Measurements from ENCODE around the gene ENPP3.

DNA sequence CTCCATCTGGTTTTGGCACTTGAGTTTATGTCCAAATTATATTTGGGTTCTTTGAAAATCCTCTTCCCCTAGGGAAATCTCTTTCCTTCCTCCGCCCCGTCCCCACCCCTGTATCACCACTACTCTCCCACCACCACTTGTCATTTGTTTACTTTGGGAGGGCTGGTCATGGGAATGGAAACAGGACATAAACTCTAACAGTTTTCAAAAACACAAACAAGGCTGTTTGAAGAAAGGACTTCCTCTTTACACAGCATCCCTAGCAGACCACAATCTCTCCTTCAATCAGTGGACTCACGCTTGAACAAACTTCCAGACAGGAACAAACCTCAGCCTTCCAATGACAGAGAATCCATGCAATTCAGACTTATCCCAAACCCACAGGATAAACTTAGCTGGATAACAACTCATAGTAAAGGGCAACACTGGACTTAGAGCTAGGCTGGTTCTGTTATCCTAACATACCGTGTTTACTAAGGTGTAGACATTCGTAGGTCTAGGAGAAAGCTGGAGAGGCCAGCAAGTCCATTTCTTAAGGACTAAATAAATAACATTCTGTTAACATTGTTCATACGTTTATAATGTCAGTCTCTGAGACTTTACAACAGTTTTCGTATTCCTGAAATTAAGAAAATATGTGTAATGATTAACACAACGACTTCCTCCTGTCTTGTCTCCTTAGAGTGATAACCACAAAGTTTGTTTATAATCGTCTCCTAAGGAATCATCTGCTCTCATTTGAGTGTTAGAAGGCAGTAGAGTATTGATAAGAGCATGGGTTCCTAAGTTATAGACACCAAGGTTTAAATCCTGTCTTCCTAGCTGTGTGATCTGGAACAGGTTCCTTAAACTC lies 117.8 kb downstream of the ENPP3 start:
- TF ChIP-seq, protein P1, sequence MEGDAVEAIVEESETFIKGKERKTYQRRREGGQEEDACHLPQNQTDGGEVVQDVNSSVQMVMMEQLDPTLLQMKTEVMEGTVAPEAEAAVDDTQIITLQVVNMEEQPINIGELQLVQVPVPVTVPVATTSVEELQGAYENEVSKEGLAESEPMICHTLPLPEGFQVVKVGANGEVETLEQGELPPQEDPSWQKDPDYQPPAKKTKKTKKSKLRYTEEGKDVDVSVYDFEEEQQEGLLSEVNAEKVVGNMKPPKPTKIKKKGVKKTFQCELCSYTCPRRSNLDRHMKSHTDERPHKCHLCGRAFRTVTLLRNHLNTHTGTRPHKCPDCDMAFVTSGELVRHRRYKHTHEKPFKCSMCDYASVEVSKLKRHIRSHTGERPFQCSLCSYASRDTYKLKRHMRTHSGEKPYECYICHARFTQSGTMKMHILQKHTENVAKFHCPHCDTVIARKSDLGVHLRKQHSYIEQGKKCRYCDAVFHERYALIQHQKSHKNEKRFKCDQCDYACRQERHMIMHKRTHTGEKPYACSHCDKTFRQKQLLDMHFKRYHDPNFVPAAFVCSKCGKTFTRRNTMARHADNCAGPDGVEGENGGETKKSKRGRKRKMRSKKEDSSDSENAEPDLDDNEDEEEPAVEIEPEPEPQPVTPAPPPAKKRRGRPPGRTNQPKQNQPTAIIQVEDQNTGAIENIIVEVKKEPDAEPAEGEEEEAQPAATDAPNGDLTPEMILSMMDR (IDR thresholded peaks at IDR 0.05), result no peak
- no peak for TF ChIP-seq POLR2A (IDR thresholded peaks at IDR 0.05)
- TF ChIP-seq EP300 (IDR thresholded peaks at IDR 0.05), result no peak
- TF ChIP-seq POLR2AphosphoS5 (IDR thresholded peaks at IDR 0.05), result no peak

Measured in sigmoid colon (tissue), 4 donors.